Measurements from ENCODE around the gene U2SURP. TPM values are rescaled to one million over a fixed set of nuclear protein-coding genes. Genes with fewer than 3 reads are reported as not detected.
"Not testable (repeated sequence)": the region's sequence is repeated elsewhere in the genome, so short reads cannot be mapped to it uniquely, and the experiment has no call there.

The U2SURP gene
- total RNA-seq, 1 experiment from 2014 or later = 165 TPM

DNA sequence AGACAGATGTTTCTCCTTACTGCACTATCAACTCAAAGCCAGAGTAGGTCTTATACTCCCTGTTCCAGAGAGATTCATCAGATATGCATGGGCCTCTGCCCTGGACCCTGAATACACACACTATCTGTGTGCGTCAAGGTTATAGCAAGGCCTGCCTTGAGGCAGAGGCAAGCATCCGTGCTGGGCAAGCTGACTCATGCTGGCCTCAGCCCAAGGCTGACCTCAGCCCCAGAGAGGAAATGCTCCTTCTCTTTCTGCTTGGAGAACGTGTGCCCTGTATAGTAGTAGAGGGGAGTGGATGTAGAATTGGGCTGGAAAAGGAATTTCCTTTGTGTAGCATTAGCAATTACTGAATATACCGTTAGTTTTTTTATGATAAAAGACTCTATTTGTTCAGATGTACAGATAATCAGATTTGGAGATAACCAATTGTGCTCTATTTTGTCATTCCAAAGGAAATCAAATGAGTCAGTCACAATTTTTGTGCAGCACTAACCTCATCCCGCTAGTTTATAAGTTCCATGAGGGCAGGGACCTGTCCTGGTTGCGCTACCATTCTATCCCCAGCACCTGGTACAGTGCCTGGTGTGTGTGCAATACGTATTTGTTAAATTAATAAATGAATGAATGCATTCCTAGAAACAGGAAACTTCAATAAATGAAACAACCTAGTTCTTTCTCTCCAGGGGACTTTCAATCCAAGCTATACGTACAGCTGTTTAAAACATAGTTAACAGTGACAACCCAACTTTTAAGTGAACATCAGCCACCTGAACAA is 24.6 kb upstream of the U2SURP start:
- DNase-seq (ENCODE audit: low spot score) = peak; percentile 96

- peak; percentile 59 for DNase-seq (ENCODE audit: low spot score)
These were observed 24.0 kb upstream of the U2SURP start for GRCh38 chr3:142977399-142977728.

DNA sequence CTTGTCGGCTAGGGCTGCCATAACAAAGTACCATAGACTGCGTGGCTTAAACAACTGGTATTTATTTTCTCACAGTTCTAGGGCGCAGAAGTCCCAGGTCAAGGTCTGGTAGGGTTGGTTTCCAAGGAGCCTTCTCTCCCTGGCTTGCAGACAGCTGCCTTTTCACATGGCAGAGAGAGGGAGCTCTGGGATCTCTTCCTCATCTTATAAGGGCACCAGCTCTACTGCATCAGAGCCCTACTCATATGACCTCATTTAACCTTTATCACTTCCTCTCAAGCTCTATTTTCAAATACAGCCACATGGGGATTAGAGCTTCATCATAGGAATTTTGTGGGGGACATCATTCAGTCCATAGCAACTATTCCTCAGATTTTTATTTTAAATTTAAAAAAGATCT is 20.3 kb upstream of the U2SURP start:
- DNase-seq (ENCODE audit: low spot score) = peak; percentile 39

DNA sequence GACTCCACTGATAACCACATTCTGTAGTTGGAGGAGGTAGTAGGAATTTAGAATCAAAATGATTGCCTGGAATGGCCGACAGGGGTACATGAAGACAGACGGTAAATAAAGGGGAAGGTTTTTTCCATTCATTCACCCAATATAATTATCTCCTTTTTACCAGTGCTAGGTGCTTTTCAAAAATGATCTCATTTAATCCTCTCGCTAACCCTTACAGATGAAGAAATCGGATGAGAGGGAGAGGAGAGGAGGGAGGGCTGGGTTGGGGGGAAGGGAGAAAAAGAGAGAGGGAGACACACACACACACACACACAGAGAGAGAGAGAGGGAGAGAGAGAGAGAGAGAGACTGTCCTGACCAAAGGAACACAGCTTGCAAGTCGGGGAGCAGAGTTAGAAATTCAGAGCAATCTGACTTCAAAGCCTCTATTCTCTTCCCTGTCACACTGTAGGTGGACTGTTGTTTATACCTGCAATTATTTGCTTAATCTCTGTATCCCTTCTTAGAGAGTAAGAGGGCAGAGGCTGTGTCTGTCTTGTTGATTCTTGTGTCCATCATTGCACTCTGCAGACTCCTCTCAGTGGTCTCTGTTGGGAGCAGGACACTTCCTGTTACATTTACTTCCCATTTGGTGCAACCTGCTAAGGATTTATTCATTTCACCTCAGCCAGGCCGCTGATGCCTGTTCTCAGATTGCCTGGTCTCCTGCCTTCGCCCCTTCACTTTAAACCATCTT is 19.2 kb upstream of the U2SURP start:
- no peak for DNase-seq (ENCODE audit: low spot score)

GRCh38 chr3:142983318-142983717 is 18.1 kb upstream of the U2SURP start:
- DNase-seq (ENCODE audit: low spot score) = no peak

DNA sequence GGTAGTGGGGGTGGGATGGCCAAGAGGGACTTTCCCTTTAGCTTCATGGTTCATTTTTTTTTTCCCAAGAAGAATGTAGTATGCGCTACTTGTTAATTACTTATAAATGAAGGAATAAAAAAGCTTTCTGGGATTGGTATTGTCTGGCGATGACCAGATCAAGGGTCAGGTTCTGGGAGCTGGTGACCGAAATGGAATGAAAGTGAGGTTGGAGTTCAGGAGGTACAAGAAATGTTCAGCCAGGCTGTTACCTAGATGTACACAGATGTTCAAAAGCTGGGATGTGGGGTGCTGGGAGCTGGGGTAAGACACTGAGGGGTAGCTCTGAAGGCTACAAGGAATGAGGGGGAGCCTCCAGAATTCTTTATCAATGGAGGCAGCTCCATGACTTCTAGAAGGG is 17.1 kb upstream of the U2SURP start:
- no peak for DNase-seq (ENCODE audit: low spot score)

DNA sequence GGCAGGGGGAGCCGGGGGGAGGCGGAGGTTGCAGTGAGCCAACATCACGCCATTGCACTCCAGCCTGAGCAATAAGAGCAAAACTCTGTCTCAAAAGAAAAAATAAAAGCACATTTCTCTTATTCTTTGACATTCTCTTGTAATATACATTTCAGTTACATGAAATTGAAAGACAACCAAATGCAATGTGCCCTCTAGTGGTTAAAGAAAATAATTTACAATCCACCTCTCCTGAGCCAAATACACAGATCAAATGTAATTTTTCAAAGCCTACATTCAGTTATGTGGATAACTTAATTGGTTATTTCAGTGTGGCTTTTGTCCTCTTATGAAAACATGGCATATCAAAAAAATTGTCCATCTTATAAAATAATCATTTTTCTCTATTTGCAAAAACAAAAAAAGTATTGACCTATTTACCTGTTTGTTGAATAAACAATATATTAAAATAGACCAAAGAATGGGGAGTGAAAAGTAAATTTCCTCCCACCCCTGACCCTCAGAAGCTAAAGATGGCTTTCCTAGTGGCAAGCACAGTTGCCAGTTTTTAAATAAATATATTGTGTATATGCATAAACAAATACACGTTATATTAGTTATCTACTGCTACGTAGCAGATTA is 14.2 kb upstream of the U2SURP start:
- peak; percentile 48 for DNase-seq (ENCODE audit: low spot score)

DNA sequence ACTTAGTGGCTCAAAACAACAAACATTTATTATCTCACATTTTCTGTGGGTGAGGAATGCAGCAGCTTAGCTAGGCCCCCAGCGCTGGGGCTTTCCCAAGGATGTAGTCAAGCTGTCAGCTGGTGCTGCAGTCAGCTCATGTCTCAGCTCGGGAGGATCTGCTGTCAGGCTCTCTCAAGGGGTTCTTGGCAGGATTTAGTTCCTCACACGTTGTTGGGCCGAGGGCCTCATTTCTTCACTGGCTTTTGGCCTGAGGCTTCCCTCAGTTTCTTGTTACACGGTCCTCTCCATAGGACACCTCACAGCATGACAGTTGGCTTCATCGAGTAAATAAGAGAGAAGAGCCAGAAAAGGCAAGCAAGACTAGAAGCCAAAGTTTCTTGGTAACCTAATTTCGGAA is 13.7 kb upstream of the U2SURP start:
- DNase-seq (ENCODE audit: low spot score) = peak; percentile 42

- DNase-seq (ENCODE audit: low spot score) = not testable (repeated sequence)
These were observed 13.1 kb upstream of the U2SURP start for GRCh38 chr3:142988221-142988620.

DNA sequence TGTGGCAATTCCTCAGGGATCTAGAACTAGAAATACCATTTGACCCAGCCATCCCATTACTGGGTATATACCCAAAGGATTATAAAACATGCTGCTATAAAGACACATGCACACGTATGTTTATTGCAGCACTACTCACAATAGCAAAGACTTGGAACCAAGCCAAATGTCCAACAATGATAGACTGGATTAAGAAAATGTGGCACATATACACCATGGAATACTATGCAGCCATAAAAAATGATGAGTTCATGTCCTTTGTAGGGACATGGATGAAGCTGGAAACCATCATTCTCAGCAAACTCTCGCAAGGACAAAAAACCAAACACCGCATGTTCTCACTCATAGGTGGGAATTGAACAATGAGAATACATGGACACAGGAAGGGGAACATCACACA is 12.5 kb upstream of the U2SURP start:
- not testable (repeated sequence) for DNase-seq (ENCODE audit: low spot score)

- DNase-seq (ENCODE audit: low spot score) = no peak
These were observed 10.6 kb upstream of the U2SURP start for GRCh38 chr3:142990721-142991120.

GRCh38 chr3:142992323-142992722 is 9.0 kb upstream of the U2SURP start:
- DNase-seq (ENCODE audit: low spot score) = no peak

- DNase-seq (ENCODE audit: low spot score) = peak; percentile 64
These were observed 7.4 kb upstream of the U2SURP start for GRCh38 chr3:142993958-142994442.

DNA sequence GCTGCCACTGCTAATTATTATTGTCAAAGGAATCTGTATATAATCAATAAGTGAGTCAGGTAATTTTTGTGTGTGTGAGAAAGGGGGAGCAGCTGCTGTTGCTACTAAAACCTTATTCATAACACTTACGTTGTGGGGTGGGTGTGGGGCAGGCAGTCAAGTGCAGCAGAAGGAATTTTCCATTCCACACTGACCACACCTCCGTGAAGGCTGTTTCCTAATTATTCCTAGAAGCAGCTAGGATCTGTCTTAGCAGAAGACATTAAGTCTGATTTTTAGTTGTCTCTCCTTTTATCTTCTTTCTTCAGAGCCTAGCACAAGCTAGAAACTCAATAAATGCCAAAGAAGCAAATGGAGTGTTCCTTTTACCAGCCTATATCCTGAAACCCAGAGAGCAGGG is 4.0 kb upstream of the U2SURP start:
- no peak for DNase-seq (ENCODE audit: low spot score)

GRCh38 chr3:142998439-142998838 is 2.9 kb upstream of the U2SURP start:
- DNase-seq (ENCODE audit: low spot score) = no peak

DNA sequence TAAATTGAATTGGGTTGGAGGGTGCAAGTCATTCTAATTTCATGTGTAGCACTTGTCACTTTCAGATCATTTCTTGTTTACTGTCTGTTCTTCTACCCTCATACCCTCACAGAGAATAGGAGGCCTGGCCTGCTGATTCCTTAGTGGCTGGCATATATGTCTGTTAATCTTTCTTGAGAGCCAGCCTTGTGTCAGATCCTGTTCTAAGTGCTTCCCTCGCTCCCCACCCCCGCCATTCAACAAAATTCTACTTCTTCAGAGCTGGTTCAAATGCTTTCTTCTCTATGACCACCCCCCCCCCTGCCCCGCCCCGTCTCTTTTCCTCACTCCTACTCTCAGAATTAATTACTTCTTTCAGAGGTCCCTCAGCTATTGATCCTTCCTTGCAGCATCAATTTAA is 1.5 kb upstream of the U2SURP start:
- no peak for DNase-seq (ENCODE audit: low spot score)

DNA sequence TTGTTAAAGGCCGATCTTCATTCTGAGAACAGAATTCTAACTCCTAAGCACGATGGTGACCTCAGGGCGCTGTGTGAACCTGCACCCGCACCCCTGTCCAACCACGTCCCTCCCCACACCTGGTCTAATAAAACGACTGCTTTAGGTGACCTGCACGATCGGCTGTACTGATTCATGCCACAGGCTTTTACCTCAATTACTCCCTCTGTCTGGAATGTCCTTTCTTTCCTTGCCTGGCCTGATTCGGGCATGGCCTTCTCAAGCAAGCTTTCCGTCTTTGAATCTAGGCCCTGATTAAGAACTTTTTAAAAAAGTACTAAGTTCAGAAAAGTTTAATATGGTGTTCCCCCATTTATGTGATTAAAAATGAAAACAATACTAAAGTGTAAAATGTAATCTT is 842 bp upstream of the U2SURP start:
- peak; percentile 53 for DNase-seq (ENCODE audit: low spot score)

GRCh38 chr3:143001034-143001368 is 369 bp upstream of the U2SURP start:
- DNase-seq (ENCODE audit: low spot score) = no peak

GRCh38 chr3:143002083-143002712 is 828 bp downstream of the U2SURP start:
- DNase-seq (ENCODE audit: low spot score) = peak; percentile 30

DNA sequence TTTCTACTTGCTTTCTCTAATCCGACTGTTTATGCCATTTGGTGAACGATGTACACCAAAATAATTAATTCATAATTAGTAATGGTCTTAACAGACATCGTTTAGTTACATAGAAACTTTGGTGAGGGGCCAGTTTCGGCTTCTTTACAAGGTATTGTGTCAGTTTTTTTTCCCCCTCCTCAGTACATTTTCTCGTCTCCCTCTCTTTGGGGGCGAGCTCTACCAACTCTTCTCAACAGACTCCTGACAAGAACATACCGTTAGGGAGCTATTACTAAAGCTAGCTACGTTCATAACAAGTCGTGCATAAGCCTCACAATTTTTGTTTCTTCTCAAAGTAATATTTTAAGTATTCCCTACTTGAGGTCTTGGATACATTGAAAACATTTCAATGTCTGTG is 1.4 kb downstream of the U2SURP start:
- no peak for DNase-seq (ENCODE audit: low spot score)

DNA sequence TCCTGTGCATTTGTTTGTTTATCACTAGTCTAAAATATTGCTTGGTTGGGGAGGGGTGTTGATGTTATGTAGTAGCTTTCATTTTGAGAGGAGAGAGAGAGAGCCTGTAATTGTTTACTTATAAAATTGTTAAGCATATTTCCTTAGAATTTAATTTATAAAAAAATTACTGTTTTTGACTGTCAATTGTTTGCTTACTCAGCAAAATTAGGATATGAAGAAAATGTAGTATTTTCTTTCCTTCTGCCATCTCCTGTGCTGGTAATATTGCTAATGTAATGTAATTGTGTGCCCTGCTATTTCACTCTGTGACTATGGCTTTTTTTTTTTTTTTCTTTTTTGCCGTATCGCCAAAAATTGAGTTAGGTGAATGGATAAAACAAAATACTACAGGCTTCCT is 3.5 kb downstream of the U2SURP start:
- no peak for DNase-seq (ENCODE audit: low spot score)

- no peak for DNase-seq (ENCODE audit: low spot score)
These were observed 8.7 kb downstream of the U2SURP start for GRCh38 chr3:143010024-143010423.

GRCh38 chr3:143011705-143012104 is 10.3 kb downstream of the U2SURP start:
- DNase-seq (ENCODE audit: low spot score) = no peak
